Hepatocyte (in vitro differentiated cells): Measurements from ENCODE around the gene TLCD3B.

Source experiments
- EZH2 ChIP-seq: fragments of 200-600 bp; sonication (generic); IDR thresholded peaks from 2 replicates; pipeline ENCODE4 v1.6.1; 2016; ENCODE audit warnings: antibody characterized with exemption, mild to moderate bottlenecking, borderline replicate concordance
- TF ChIP-seq, protein P1 (sequence below): fragments of 200-600 bp; sonication (generic); IDR thresholded peaks from 2 replicates; pipeline ENCODE4 v1.5.1; 2016; ENCODE audit warnings: antibody characterized with exemption, mild to moderate bottlenecking; ENCODE audit not compliant: poor library complexity

- TF ChIP-seq, protein P1, sequence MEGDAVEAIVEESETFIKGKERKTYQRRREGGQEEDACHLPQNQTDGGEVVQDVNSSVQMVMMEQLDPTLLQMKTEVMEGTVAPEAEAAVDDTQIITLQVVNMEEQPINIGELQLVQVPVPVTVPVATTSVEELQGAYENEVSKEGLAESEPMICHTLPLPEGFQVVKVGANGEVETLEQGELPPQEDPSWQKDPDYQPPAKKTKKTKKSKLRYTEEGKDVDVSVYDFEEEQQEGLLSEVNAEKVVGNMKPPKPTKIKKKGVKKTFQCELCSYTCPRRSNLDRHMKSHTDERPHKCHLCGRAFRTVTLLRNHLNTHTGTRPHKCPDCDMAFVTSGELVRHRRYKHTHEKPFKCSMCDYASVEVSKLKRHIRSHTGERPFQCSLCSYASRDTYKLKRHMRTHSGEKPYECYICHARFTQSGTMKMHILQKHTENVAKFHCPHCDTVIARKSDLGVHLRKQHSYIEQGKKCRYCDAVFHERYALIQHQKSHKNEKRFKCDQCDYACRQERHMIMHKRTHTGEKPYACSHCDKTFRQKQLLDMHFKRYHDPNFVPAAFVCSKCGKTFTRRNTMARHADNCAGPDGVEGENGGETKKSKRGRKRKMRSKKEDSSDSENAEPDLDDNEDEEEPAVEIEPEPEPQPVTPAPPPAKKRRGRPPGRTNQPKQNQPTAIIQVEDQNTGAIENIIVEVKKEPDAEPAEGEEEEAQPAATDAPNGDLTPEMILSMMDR, result no peak
- TF ChIP-seq EZH2, result no peak
Measured at GRCh38 chr16:30078744-30079143, 47.7 kb upstream of the TLCD3B start.
